Subcutaneous abdominal adipose tissue (tissue), 5 donors: ENCODE measurements around the gene ACSS3.

ENCODE experiments used
- H3K27ac ChIP-seq: one replicate; pipeline ENCODE4 v1.7.0; 2013; ENCODE audit warnings: low read depth, mild to moderate bottlenecking, inconsistent platforms, low read length, moderate library complexity
- H3K27me3 ChIP-seq, 5 donors: one replicate each; pipeline ENCODE4 v1.7.0; 2013; ENCODE audit warnings: low read length in 5 of 5, inconsistent platforms in 1 of 5; ENCODE audit not compliant: control insufficient read depth in 5 of 5, insufficient read depth in 4 of 5
- H3K36me3 ChIP-seq, 5 donors: one replicate each; pipeline ENCODE4 v1.7.0; 2013; ENCODE audit warnings: low read length in 5 of 5; ENCODE audit not compliant: control insufficient read depth in 5 of 5, insufficient read depth in 5 of 5
- H3K4me1 ChIP-seq, 5 donors: one replicate each; pipeline ENCODE4 v1.7.0; 2013; ENCODE audit warnings: low read length in 5 of 5, mild to moderate bottlenecking in 3 of 5, moderate library complexity in 1 of 5; ENCODE audit not compliant: control insufficient read depth in 5 of 5, insufficient read depth in 5 of 5
- H3K4me3 ChIP-seq, 5 donors: one replicate each; pipeline ENCODE4 v1.7.0; 2013; ENCODE audit warnings: low read length in 5 of 5, low read depth in 1 of 5
- H3K9ac ChIP-seq, 5 donors: one replicate each; pipeline ENCODE4 v1.7.0; 2013; ENCODE audit warnings: low read length in 5 of 5, mild to moderate bottlenecking in 4 of 5, moderate library complexity in 3 of 5
- H3K9me3 ChIP-seq, 5 donors: one replicate each; pipeline ENCODE4 v1.7.0; 2013; ENCODE audit warnings: low read length in 5 of 5; ENCODE audit not compliant: control insufficient read depth in 5 of 5
- donor health status: healthy.
- donor health status: healthy.
- donor health status: healthy.
- donor health status: healthy.
- donor health status: healthy.

ACSS3 gene

GRCh38 chr12:81128930-81129554, 51.2 kb downstream of the ACSS3 start:
- H3K4me3 ChIP-seq, result no peak overlapping the region
- H3K36me3 ChIP-seq, result peaks cover 0 to 3% (median 0%) of the 10 kb centered on the region in 5 donors
- no peak overlapping the region for H3K27ac ChIP-seq
- H3K4me1 ChIP-seq, result peaks cover 0 to 5% (median 0%) of the 10 kb centered on the region in 5 donors
- no peaks in the 10 kb centered on the region for H3K27me3 ChIP-seq
- H3K9me3 ChIP-seq, result no peaks in the 10 kb centered on the region
- H3K9ac ChIP-seq, result no peak overlapping the region

DNA sequence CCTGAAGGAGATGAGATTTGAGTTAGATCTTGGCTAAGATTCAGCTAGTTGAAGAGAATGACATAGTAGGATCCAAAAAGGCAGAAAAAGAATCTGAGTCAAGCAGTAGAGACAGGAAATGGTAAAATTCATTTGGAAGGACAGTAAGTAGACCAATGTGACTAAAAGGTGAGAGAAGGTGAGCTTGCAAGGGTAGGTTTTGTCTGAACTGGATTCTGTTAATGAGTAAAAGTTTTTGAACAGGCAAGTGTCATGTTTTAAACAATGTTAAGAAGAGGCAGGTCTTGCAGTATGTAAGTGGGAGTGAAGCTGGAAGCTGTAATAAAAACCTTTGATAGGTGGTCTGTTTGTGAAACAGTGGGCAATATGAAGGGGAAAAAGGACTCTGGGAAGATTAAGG, 58.6 kb downstream of the ACSS3 start:
- Histone ChIP-seq H3K27me3 (no peaks in the 10 kb centered on the region), H3K4me1 (no peaks in the 10 kb centered on the region), H3K4me3 (no peak overlapping the region), H3K9ac (no peak overlapping the region), H3K27ac (no peak overlapping the region), H3K9me3 (no peaks in the 10 kb centered on the region), H3K36me3 (peaks cover 0 to 27% (median 0%) of the 10 kb centered on the region in 5 donors)

DNA sequence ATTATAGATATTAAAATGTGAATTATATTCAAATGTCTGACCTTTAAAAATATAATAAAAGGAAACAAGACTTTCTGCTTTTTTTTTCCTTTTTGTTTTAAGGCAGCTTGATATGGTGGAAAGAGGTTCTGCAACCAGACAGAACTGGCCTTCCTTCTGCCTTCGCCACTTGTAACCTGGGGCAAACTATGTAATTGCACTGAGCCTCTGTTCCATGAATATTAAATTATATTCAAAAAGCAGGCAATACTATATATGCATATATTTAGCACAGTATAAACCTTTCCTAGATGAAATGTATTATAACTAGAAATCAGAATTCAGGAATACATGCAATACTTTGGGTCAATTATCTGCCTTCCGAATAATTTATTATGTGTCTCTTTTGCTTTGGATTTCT, 59.9 kb downstream of the ACSS3 start:
- no peak overlapping the region for H3K9ac ChIP-seq
- no peak overlapping the region for H3K27ac ChIP-seq
- peaks cover 0 to 27% (median 0%) of the 10 kb centered on the region in 5 donors for H3K36me3 ChIP-seq
- no peaks in the 10 kb centered on the region for H3K4me1 ChIP-seq
- no peaks in the 10 kb centered on the region for H3K9me3 ChIP-seq
- H3K27me3 ChIP-seq, result no peaks in the 10 kb centered on the region
- H3K4me3 ChIP-seq, result no peak overlapping the region

DNA sequence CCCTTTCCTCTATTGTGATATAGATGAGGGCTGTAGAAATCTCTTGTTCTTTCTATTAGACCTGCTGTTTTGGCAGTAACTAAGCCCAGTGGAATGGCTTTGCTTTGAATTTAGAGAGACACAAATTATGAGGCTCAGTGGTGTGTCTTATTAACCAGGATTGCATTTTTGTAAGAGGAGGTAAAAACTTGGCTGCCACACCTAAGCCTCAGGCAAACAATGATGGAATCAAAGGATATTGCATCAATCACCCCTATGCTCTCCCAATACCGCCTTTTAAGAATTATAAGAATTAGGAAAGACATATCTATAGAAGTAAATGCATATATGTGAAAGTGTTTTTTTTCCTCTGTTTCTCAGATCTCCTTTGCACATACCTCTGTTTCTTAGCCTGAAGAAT, 63.3 kb downstream of the ACSS3 start:
- Histone ChIP-seq H3K27ac (no peak overlapping the region), H3K9ac (no peak overlapping the region), H3K4me3 (no peak overlapping the region), H3K9me3 (no peaks in the 10 kb centered on the region), H3K27me3 (no peaks in the 10 kb centered on the region), H3K36me3 (peaks cover 0 to 28% (median 0%) of the 10 kb centered on the region in 5 donors), H3K4me1 (no peaks in the 10 kb centered on the region)

DNA sequence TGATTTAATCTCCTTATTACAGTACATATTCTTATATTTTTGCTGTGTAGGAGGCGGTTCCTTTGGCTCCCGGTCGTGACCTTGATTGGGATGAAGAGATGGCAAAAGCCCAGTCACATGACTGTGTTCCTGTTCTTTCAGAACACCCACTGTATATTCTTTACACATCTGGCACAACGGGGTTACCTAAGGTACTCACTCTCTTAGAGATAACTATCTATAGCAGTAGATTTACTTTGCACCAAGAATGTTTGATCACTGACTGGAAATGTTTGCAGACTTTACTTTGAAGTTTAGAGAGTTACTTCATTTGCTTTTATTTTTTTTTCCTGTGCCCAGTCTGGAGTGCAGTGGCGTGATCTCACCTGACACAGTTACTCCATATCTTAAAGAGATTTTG, 65.2 kb downstream of the ACSS3 start:
- no peaks in the 10 kb centered on the region for H3K4me1 ChIP-seq
- no peak overlapping the region for H3K4me3 ChIP-seq
- H3K36me3 ChIP-seq, result peaks cover 0 to 42% (median 6%) of the 10 kb centered on the region in 5 donors
- no peak overlapping the region for H3K9ac ChIP-seq
- H3K9me3 ChIP-seq, result no peaks in the 10 kb centered on the region
- H3K27ac ChIP-seq, result no peak overlapping the region
- no peaks in the 10 kb centered on the region for H3K27me3 ChIP-seq

GRCh38 chr12:81146228-81147225, 68.6 kb downstream of the ACSS3 start:
- Histone ChIP-seq H3K27ac (no peak overlapping the region), H3K4me3 (no peak overlapping the region), H3K9ac (no peak overlapping the region), H3K9me3 (no peaks in the 10 kb centered on the region), H3K36me3 (peaks cover 0 to 34% (median 10%) of the 10 kb centered on the region in 5 donors), H3K4me1 (no peaks in the 10 kb centered on the region), H3K27me3 (no peaks in the 10 kb centered on the region)

DNA sequence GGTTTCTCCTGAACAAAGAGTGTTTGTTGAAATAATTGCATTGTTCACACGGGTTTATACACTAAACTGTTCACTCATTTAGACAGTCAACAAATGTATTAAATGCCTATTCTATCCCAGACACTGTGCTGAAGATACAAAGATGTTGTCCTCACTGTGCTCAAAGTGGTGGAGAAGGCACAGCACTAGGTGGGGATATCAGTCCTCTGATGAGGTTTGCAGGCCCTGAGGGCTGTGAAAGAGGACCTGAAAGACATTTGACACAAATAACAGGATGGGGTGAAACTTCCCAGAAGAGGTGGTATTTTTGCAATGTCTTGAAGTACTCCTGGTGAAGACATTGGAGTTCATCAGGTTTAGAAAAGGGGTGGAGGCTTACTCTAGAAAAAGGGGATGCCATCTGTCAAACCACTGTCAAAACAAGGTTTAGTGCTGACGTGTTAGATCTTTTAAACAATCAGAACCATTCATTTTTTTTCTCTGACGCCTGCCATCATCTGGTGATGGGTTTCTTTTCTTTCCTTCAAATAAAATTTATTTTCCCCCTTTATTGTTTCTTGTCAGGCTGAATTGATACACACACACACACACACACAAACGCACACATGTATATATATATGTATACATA, 69.5 kb downstream of the ACSS3 start:
- H3K9ac ChIP-seq, result no peak overlapping the region
- H3K27ac ChIP-seq, result no peak overlapping the region

DNA sequence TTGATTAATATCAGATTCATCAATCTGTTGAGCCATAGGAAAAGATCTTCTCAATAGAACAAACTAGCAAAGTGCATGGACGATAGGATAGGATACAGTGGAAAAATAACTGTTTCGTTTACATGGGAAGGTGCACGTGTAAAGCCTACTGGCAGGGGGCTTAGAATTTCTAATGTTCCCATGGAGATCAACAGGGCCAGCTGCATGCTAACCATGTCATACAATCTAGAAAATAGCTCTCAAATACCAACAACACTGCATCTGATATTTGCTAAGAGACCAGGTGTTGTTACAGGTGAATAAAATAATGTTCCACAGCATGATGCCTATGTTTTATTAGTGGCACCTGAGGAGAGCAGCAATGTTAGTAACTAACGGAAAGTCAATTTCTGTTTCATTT, 72.5 kb downstream of the ACSS3 start:
- Histone ChIP-seq H3K27me3 (no peaks in the 10 kb centered on the region), H3K9me3 (no peaks in the 10 kb centered on the region), H3K4me3 (no peak overlapping the region), H3K27ac (no peak overlapping the region), H3K36me3 (peaks cover 0 to 53% (median 13%) of the 10 kb centered on the region in 5 donors), H3K4me1 (no peaks in the 10 kb centered on the region), H3K9ac (no peak overlapping the region)

More for the DNA sequence above, 69.5 kb downstream of the ACSS3 start:
- peaks cover 0 to 42% (median 10%) of the 10 kb centered on the region in 5 donors for H3K36me3 ChIP-seq
- no peaks in the 10 kb centered on the region for H3K9me3 ChIP-seq
- H3K4me1 ChIP-seq, result no peaks in the 10 kb centered on the region
- no peak overlapping the region for H3K4me3 ChIP-seq
- H3K27me3 ChIP-seq, result no peaks in the 10 kb centered on the region

DNA sequence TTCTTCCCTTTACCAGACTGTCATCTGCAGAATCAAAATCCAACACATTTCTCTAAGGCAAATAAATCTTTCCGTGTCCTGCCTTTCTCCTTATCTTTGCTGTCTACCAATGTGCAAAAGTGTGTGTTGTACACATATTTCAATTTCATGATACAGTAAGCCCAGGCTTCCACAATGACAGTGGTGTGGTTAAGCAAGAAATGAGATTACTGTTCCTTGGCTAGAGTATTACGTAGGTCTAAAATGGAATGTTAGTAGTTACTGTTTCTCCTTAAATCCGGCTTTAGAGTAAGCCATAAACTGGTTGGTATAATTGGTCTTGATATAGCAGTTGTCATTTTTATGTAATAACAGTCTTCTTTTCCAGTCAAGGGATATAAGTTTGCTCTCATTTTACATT, 82.0 kb downstream of the ACSS3 start:
- no peaks in the 10 kb centered on the region for H3K27me3 ChIP-seq

DNA sequence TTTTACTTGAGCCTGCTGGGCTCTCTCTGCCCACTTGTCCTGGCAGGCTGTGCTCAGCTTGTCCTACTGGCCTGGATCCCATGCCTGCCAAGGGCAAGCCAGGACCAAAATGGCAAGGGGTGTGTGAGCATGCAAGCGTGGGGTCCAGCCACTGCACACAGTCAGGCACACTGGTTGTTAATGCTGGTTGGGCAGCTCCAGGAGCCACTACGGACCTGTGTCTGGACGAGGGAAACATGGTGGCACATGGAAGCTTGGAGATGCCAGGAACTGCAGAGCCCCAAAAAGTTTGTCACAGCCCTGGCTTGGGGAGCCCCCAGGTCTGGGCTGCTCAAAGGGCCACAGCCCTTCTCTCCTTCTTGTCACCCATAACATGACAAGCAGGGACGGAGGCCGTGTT, 83.8 kb downstream of the ACSS3 start:
- H3K27me3 ChIP-seq, result no peaks in the 10 kb centered on the region
- no peak overlapping the region for H3K4me3 ChIP-seq
- peaks cover 15 to 36% (median 27%) of the 10 kb centered on the region in 5 donors for H3K36me3 ChIP-seq
- H3K27ac ChIP-seq, result no peak overlapping the region
- no peak overlapping the region for H3K9ac ChIP-seq
- no peaks in the 10 kb centered on the region for H3K4me1 ChIP-seq
- H3K9me3 ChIP-seq, result no peaks in the 10 kb centered on the region

More for the DNA sequence above, 82.0 kb downstream of the ACSS3 start:
- Histone ChIP-seq H3K4me1 (no peaks in the 10 kb centered on the region), H3K9ac (no peak overlapping the region), H3K27ac (no peak overlapping the region), H3K36me3 (peaks cover 15 to 39% (median 27%) of the 10 kb centered on the region in 5 donors), H3K4me3 (no peak overlapping the region), H3K9me3 (no peaks in the 10 kb centered on the region)
